Lower leg skin (tissue), 4 donors: ENCODE data around the gene DRC7. TPM values are rescaled to one million over a fixed set of nuclear protein-coding genes. Genes with fewer than 3 reads are reported as not detected.

ENCODE experiments used
- DNase-seq, 2 donors: peaks; one replicate each; pipeline ENCODE4 v3.0.0-alpha.2; 2019; ENCODE audit warnings: low spot score in 2 of 2
- H3K4me3 ChIP-seq: fragments of 200-600 bp; sonication (generic); 2 replicates; pipeline ENCODE4 v1.5.1; 2017; ENCODE audit warnings: mild to moderate bottlenecking, low read depth; ENCODE audit not compliant: poor library complexity, severe bottlenecking
- POLR2A ChIP-seq, 2 donors: fragments of 450-650 bp; IDR thresholded peaks; one replicate each; pipeline ENCODE4 v1.6.1; 2016 to 2017; ENCODE audit warnings: antibody characterized with exemption in 2 of 2, mild to moderate bottlenecking in 1 of 2, moderate library complexity in 1 of 2
- WGBS, 2 donors: methylation state at CpG; one replicate each; pipeline ENCODE4 v1.1.5; 2018; 5-methylcytosine and 5-hydroxymethylcytosine counted together
- intact Hi-C: fragments of 100-400 bp; cut with DNase I; formaldehyde crosslinking; loops from one replicate; pipeline ENCODE4 v1.15.0; 2023; ENCODE audit warnings: low total_unique reads
- total RNA-seq, 4 donors: library from RNA; depleted of rRNA; stranded (reverse); fragments of >200 nt; gene quantifications; one replicate each; pipeline ENCODE4 v1.1.0, GENCODE V29; 2016
- TF ChIP-seq, protein P1 (sequence below), 3 donors: fragments of 450-650 bp; IDR thresholded peaks; one replicate each; pipeline ENCODE4 v1.5.1; 2016; ENCODE audit warnings: antibody characterized with exemption in 3 of 3, mild to moderate bottlenecking in 3 of 3, moderate library complexity in 2 of 3

The DRC7 gene, protein sequence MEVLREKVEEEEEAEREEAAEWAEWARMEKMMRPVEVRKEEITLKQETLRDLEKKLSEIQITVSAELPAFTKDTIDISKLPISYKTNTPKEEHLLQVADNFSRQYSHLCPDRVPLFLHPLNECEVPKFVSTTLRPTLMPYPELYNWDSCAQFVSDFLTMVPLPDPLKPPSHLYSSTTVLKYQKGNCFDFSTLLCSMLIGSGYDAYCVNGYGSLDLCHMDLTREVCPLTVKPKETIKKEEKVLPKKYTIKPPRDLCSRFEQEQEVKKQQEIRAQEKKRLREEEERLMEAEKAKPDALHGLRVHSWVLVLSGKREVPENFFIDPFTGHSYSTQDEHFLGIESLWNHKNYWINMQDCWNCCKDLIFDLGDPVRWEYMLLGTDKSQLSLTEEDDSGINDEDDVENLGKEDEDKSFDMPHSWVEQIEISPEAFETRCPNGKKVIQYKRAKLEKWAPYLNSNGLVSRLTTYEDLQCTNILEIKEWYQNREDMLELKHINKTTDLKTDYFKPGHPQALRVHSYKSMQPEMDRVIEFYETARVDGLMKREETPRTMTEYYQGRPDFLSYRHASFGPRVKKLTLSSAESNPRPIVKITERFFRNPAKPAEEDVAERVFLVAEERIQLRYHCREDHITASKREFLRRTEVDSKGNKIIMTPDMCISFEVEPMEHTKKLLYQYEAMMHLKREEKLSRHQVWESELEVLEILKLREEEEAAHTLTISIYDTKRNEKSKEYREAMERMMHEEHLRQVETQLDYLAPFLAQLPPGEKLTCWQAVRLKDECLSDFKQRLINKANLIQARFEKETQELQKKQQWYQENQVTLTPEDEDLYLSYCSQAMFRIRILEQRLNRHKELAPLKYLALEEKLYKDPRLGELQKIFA
- total RNA-seq: not detected

- DNase-seq: peak; percentile 30 to 77
- no peak for TF ChIP-seq POLR2A (IDR thresholded peaks at IDR 0.05)
- TF ChIP-seq, protein P1, sequence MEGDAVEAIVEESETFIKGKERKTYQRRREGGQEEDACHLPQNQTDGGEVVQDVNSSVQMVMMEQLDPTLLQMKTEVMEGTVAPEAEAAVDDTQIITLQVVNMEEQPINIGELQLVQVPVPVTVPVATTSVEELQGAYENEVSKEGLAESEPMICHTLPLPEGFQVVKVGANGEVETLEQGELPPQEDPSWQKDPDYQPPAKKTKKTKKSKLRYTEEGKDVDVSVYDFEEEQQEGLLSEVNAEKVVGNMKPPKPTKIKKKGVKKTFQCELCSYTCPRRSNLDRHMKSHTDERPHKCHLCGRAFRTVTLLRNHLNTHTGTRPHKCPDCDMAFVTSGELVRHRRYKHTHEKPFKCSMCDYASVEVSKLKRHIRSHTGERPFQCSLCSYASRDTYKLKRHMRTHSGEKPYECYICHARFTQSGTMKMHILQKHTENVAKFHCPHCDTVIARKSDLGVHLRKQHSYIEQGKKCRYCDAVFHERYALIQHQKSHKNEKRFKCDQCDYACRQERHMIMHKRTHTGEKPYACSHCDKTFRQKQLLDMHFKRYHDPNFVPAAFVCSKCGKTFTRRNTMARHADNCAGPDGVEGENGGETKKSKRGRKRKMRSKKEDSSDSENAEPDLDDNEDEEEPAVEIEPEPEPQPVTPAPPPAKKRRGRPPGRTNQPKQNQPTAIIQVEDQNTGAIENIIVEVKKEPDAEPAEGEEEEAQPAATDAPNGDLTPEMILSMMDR (IDR thresholded peaks at IDR 0.05): no peak
- intact Hi-C loops: no loop called here
- no peak within 1 kb of the TSS for H3K4me3 ChIP-seq
- WGBS, 2 donors: 44 to 46% methylated on average over 8 of the region's 8 CpGs
Measured at GRCh38 chr16:57694725-57695679, at the start of gene DRC7. Gene DRC7 (plus strand): TSS chr16:57694806. CDS start chr16:57697950, 3,144 bp downstream.

GRCh38 chr16:57645169-57645568 lies 49.4 kb upstream of the DRC7 start:
- 28 to 31% methylated on average over 8 to 9 of the region's 10 CpGs for WGBS, 2 donors
- H3K4me3 ChIP-seq: no peak overlapping the region
- intact Hi-C loops: loop anchor here (5.0 kb wide), 1 partner anchor 53 kb away; no protein-coding TSS in a partner anchor
- TF ChIP-seq, protein P1 (IDR thresholded peaks at IDR 0.05): no peak
- no peak for TF ChIP-seq POLR2A (IDR thresholded peaks at IDR 0.05)
- DNase-seq: no peak

- peak in 1 of 2 donors; percentile 91 for DNase-seq
- intact Hi-C loops: loop anchor here (5.0 kb wide), 1 partner anchor 54 kb away; no protein-coding TSS in a partner anchor
- TF ChIP-seq, protein P1 (IDR thresholded peaks at IDR 0.05): no peak
- TF ChIP-seq POLR2A (IDR thresholded peaks at IDR 0.05): no peak
- H3K4me3 ChIP-seq: no peak overlapping the region
- WGBS, 2 donors: 26 to 32% methylated on average over 16 to 23 of the region's 24 CpGs
Measured at GRCh38 chr16:57645691-57646387, 48.8 kb upstream of the DRC7 start.

DNA sequence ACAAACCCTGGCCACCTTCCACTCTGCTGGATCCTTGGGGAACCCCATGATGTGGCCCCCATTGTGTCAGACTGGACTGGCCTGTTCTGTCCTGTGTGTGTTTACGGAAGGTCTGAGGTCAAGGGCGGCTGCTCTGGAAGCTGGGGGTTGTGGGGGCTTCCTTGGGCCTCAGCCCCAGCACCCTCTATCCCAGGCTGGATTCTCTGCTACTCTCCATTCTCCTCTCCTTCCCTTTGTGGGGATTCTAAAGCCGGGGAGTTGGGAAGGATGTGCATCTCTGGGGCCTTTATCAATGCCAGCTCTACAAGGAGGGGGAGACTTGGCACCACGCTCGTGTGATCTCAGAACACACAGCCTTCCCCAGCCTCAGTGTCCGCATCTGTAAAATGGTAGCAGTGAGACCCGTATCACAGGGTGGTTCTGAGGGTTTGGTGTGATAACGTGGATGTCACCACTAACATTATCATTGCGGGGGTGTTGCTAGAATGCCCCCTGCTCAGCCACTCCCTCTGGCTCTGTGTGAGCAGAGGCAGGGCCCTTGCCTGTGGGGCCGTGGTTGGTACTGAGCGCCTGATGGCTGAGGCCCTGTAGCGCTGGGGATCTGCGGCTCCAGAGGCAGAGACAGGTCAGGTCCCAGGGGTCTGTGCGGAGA lies 48.1 kb upstream of the DRC7 start:
- no peak for DNase-seq
- TF ChIP-seq, protein P1 (IDR thresholded peaks at IDR 0.05): no peak
- TF ChIP-seq POLR2A (IDR thresholded peaks at IDR 0.05): no peak
- intact Hi-C loops: loop anchor here (5.0 kb wide), 1 partner anchor 54 kb away; no protein-coding TSS in a partner anchor
- WGBS, 2 donors: 65 to 71% methylated on average over 10 to 13 of the region's 14 CpGs
- no peak overlapping the region for H3K4me3 ChIP-seq
